ENCODE results near the gene EMX2.

GRCh38 chr10:117516681-117517080 is 25.9 kb upstream of the EMX2 start:
- TF ChIP-seq CTCF (IDR thresholded peaks at IDR 0.05) (no peak), POLR2A (IDR thresholded peaks at IDR 0.05) (no peak), EP300 (IDR thresholded peaks at IDR 0.05) (no peak)

Measured in gastroesophageal sphincter (tissue), 3 donors.